ENCODE data around the gene SV2B. TPM values are rescaled to one million over a fixed set of nuclear protein-coding genes. Genes with fewer than 3 reads are reported as not detected.

Gene SV2B
- total RNA-seq, 1 experiment from 2014 or later: not detected

DNA sequence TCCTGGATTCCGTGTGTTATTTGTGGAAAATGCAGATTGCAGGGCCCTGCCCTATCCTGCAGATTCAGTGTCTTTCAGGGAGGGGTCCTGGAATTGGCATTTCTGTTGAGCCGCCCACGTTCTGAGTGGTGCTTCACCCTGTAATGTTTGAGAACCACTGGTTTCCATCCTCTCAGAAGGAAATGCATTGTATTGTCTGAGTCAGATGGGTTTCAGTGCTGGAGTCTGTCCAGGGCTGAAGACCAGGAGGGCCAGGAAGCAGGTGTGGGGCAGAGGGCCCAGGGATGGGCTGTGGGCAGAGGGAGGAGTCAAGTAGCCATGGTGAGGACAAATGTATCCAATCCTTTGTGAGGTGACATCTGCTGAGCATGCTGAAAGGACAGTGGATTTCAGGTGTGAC is 123.8 kb downstream of the SV2B start:
- H3K9me3 ChIP-seq (ENCODE audit: control insufficient read depth, low read depth, low read length): no peaks in the 10 kb centered on the region
- TF ChIP-seq, protein P1, sequence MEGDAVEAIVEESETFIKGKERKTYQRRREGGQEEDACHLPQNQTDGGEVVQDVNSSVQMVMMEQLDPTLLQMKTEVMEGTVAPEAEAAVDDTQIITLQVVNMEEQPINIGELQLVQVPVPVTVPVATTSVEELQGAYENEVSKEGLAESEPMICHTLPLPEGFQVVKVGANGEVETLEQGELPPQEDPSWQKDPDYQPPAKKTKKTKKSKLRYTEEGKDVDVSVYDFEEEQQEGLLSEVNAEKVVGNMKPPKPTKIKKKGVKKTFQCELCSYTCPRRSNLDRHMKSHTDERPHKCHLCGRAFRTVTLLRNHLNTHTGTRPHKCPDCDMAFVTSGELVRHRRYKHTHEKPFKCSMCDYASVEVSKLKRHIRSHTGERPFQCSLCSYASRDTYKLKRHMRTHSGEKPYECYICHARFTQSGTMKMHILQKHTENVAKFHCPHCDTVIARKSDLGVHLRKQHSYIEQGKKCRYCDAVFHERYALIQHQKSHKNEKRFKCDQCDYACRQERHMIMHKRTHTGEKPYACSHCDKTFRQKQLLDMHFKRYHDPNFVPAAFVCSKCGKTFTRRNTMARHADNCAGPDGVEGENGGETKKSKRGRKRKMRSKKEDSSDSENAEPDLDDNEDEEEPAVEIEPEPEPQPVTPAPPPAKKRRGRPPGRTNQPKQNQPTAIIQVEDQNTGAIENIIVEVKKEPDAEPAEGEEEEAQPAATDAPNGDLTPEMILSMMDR (conservative IDR thresholded peaks at IDR 0.05): no peak
- H4K8ac ChIP-seq (replicated peaks; ENCODE audit: insufficient read length, low read depth, low read length): no peak overlapping the region
- no peaks in the 10 kb centered on the region for H3K23me2 ChIP-seq (ENCODE audit: insufficient read length, low read depth, low read length, poor library complexity, severe bottlenecking)
- no peak for DNase-seq
- no peaks in the 10 kb centered on the region for H4K20me1 ChIP-seq (ENCODE audit: control insufficient read depth, insufficient read depth, insufficient read length)
- H2BK15ac ChIP-seq (ENCODE audit: low read depth, low read length): no peak overlapping the region
- peaks cover 8% of the 10 kb centered on the region for H3K27me3 Mint-ChIP-seq (ENCODE audit: low read depth)
- H3K79me1 ChIP-seq (ENCODE audit: insufficient read depth, low read depth, low read length, poor library complexity, severe bottlenecking): no peaks in the 10 kb centered on the region
- no peak overlapping the region for H4K5ac ChIP-seq (ENCODE audit: insufficient read length, low read depth, low read length)
- no peaks in the 10 kb centered on the region for H3K27me3 ChIP-seq (ENCODE audit: insufficient read depth, low read length)
- H3K14ac ChIP-seq (ENCODE audit: insufficient read depth, low read length): no peak overlapping the region
- H3K9me3 Mint-ChIP-seq: no peaks in the 10 kb centered on the region
- no peak overlapping the region for H3K27ac ChIP-seq (ENCODE audit: insufficient read length, low read depth, low read length)
- no peak overlapping the region for H2AFZ ChIP-seq (ENCODE audit: low read length)
- H3K4me1 Mint-ChIP-seq: peaks cover 16 to 31% of the 10 kb centered on the region in 2 experiments
- H4K91ac ChIP-seq (ENCODE audit: insufficient read length, low read depth, low read length): no peak overlapping the region
- H2BK20ac ChIP-seq (ENCODE audit: low read depth, low read length, poor library complexity, severe bottlenecking): no peak overlapping the region
- no peak overlapping the region for H3K23ac ChIP-seq (ENCODE audit: insufficient read length, low read depth, low read length)
- no peak overlapping the region for H2AK5ac ChIP-seq (ENCODE audit: insufficient read length, low read length)
- H3K79me2 ChIP-seq (ENCODE audit: insufficient read depth, low read length): no peaks in the 10 kb centered on the region
- H3K9ac ChIP-seq (ENCODE audit: extremely low read depth, insufficient read length, low read length): no peak overlapping the region
- no peak overlapping the region for H3K18ac ChIP-seq (ENCODE audit: insufficient read length, low read depth, low read length)
- no peak overlapping the region for H3T11ph ChIP-seq (ENCODE audit: low read length)
- H3K4me2 ChIP-seq (ENCODE audit: insufficient read depth, insufficient read length, low read length): no peak overlapping the region
- no peak overlapping the region for H3K4me3 Mint-ChIP-seq
- no peak overlapping the region for H2BK12ac ChIP-seq (ENCODE audit: insufficient read length, low read depth, low read length)
- H2BK5ac ChIP-seq (ENCODE audit: insufficient read length, low read length): no peak overlapping the region
- no peaks in the 10 kb centered on the region for H3K36me3 Mint-ChIP-seq (ENCODE audit: insufficient read depth in 1 of 3, low read depth in 3 of 3)
- H3K56ac ChIP-seq (ENCODE audit: insufficient read length, low read depth, low read length): no peak overlapping the region
- no peak overlapping the region for H3K4ac ChIP-seq (ENCODE audit: low read depth, low read length)
- H3K27ac Mint-ChIP-seq: no peak overlapping the region
- H2BK120ac ChIP-seq (ENCODE audit: low read depth, low read length, poor library complexity, severe bottlenecking): no peak overlapping the region
- no peaks in the 10 kb centered on the region for H3K4me1 ChIP-seq (ENCODE audit: insufficient read depth, low read length)
- no CpG with 5 or more reads among the region's 3 CpGs for WGBS (ENCODE audit: extremely low coverage, insufficient read length, low lambda C conversion rate)

All from H9 (cell line).